SU-DHL-6 (cell line): ENCODE data around the gene SLC7A5.

Source experiments
- H2AFZ ChIP-seq: fragments of 200-600 bp; sonication (generic); 2 replicates; pipeline ENCODE4 v1.6.1; 2014; ENCODE audit warnings: low read depth, mild to moderate bottlenecking, moderate library complexity, mixed read lengths, antibody characterized with exemption, low read length; ENCODE audit not compliant: severe bottlenecking
- H3F3A ChIP-seq: fragments of 200-600 bp; shearing (Covaris generic); 2 replicates; pipeline ENCODE4 v1.6.0; 2016; ENCODE audit warnings: antibody characterized with exemption, mild to moderate bottlenecking; ENCODE audit not compliant: insufficient read depth
- H3K27ac ChIP-seq: fragments of 200-600 bp; sonication (generic); 2 replicates; pipeline ENCODE4 v1.5.1; 2016; ENCODE audit warnings: low read depth, mild to moderate bottlenecking, low read length, moderate library complexity, mixed read lengths
- H3K27me3 ChIP-seq: fragments of 200-600 bp; sonication (generic), shearing (Covaris generic); 2 replicates; pipeline ENCODE4 v1.6.0; 2014; ENCODE audit warnings: mild to moderate bottlenecking, low read length
- H3K36me3 ChIP-seq: fragments of 200-600 bp; sonication (generic); 2 replicates; pipeline ENCODE4 v1.6.1; 2014; ENCODE audit warnings: mild to moderate bottlenecking, low read length, mixed read lengths
- H3K4me2 ChIP-seq: fragments of 300-600, 200-600 bp; shearing (Covaris generic), sonication (generic); 2 replicates; pipeline ENCODE4 v1.6.0; 2014; ENCODE audit warnings: low read length, low read depth, mild to moderate bottlenecking; ENCODE audit not compliant: poor library complexity, severe bottlenecking
- H3K4me3 ChIP-seq: fragments of 200-600 bp; sonication (generic); 2 replicates; pipeline ENCODE4 v1.5.1; 2014; ENCODE audit warnings: antibody characterized with exemption, low read length, mild to moderate bottlenecking, mixed read lengths; ENCODE audit not compliant: insufficient read depth, poor library complexity, severe bottlenecking
- H3K79me2 ChIP-seq: fragments of 200-600 bp; sonication (generic); 2 replicates; pipeline ENCODE4 v1.6.1; 2014; ENCODE audit warnings: mild to moderate bottlenecking, low read length, moderate library complexity; ENCODE audit not compliant: insufficient read depth
- H3K9ac ChIP-seq: fragments of 200-600 bp; sonication (generic); 2 replicates; pipeline ENCODE4 v1.7.0; 2014; ENCODE audit warnings: mild to moderate bottlenecking, low read length
- H3K9me2 ChIP-seq: fragments of 200-600 bp; sonication (generic); replicated peaks from 2 replicates; pipeline ENCODE4 v1.6.1; 2014; ENCODE audit warnings: low read length; ENCODE audit not compliant: insufficient read depth
- H3K9me3 ChIP-seq: fragments of 200-600 bp; sonication (generic); 2 replicates; pipeline ENCODE4 v1.6.1; 2014; ENCODE audit warnings: low read length, mixed read lengths; ENCODE audit not compliant: insufficient read depth
- H4K20me1 ChIP-seq: fragments of 200-600 bp; sonication (generic); 2 replicates; pipeline ENCODE4 v1.6.1; 2014; ENCODE audit warnings: low read depth, mild to moderate bottlenecking, antibody characterized with exemption, low read length, moderate library complexity, mixed read lengths
- EZH2phosphoT487 ChIP-seq: fragments of 200-600 bp; sonication (generic), shearing (Covaris generic); conservative IDR thresholded peaks from 2 replicates; pipeline ENCODE4 v1.6.1; 2018; ENCODE audit warnings: mild to moderate bottlenecking, antibody characterized with exemption, low read length, moderate library complexity, mixed read lengths
- TF ChIP-seq, protein P1 (sequence below): fragments of 200-600 bp; sonication (generic); IDR thresholded peaks from one replicate; pipeline ENCODE4 v1.5.1; 2017; ENCODE audit warnings: antibody characterized with exemption, mild to moderate bottlenecking, low read length, moderate library complexity; ENCODE audit not compliant: insufficient read depth, poor library complexity, severe bottlenecking

Gene SLC7A5

DNA sequence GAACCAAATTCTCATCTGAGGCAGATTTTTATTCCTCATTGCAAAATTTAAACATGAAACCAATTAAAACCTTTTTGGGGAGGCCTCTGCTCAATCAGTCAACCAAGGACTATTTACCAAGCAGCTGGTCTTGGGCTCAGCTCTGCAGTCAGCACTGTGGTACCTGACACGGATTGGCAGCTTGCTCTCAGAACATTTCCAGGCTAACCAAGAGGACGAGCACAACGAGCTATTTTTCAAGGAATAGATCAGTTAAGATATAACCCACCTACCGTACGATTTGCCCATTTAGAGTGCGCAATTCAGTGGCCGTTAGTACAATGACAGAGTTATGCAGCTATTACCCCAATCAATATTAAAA is 77.1 kb downstream of the SLC7A5 start:
- no peaks in the 10 kb centered on the region for H3K9me3 ChIP-seq
- H3K9ac ChIP-seq = no peak overlapping the region
- no peak overlapping the region for H3K4me2 ChIP-seq
- H3K27ac ChIP-seq = no peak overlapping the region
- H3F3A ChIP-seq = no peaks in the 10 kb centered on the region
- H3K36me3 ChIP-seq = no peaks in the 10 kb centered on the region
- H3K4me3 ChIP-seq = no peak overlapping the region
- H3K27me3 ChIP-seq = no peaks in the 10 kb centered on the region
- no peaks in the 10 kb centered on the region for H3K9me2 ChIP-seq
- no peak for TF ChIP-seq EZH2phosphoT487
- TF ChIP-seq, protein P1, sequence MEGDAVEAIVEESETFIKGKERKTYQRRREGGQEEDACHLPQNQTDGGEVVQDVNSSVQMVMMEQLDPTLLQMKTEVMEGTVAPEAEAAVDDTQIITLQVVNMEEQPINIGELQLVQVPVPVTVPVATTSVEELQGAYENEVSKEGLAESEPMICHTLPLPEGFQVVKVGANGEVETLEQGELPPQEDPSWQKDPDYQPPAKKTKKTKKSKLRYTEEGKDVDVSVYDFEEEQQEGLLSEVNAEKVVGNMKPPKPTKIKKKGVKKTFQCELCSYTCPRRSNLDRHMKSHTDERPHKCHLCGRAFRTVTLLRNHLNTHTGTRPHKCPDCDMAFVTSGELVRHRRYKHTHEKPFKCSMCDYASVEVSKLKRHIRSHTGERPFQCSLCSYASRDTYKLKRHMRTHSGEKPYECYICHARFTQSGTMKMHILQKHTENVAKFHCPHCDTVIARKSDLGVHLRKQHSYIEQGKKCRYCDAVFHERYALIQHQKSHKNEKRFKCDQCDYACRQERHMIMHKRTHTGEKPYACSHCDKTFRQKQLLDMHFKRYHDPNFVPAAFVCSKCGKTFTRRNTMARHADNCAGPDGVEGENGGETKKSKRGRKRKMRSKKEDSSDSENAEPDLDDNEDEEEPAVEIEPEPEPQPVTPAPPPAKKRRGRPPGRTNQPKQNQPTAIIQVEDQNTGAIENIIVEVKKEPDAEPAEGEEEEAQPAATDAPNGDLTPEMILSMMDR = no peak
- peaks cover 93% of the 10 kb centered on the region for H3K79me2 ChIP-seq
- no peaks in the 10 kb centered on the region for H4K20me1 ChIP-seq
- no peak overlapping the region for H2AFZ ChIP-seq

DNA sequence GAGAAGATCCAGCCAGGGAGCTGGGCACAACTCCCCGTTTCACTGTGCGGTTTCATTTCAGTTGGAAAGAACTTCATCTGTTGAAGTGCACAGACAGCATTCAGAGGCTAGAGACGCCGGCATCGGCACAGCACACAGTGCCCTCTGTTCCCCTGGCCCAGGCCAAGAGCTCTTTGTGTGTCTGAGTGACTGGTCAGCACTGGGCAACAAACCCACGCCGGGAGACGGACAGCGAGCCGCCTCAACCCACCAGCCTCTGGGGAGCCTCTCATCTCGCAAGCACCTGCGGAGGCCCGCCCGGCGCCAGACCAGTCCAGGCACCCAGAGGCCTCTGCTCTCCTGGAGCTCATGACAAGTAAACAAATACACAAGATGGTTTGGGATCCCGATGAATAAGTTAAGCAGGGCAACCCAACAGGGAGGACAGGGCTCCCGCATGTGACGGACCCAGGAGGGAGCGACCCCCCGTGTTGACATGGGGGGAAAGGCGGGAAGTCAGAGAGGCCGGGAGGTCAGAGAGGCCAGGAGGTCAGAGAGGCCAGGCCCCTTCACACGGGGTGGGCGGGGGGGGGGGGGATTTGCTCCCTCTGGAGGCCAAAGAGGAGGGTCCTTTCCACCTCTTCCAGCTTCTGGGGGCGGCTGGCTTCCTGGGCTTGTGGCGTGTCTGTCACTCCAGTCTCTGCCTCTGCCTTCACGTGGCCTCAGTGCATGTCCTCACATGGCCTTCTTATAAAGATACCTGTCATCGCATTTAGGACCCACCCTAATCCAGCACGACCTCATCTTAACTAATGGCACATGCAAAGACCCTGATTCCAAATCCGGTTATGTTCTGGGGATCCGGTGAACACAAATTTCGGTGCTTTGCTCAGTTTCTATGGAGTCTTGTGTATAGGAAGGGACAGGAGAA is 77.8 kb downstream of the SLC7A5 start:
- Histone ChIP-seq H3K4me2 (no peak overlapping the region), H3F3A (0 out of 2 replicates have a peak, but pooled peaks cover 3% of the 10 kb centered on the region), H3K79me2 (peaks cover 93% of the 10 kb centered on the region), H3K9me3 (no peaks in the 10 kb centered on the region), H3K4me3 (no peak overlapping the region), H4K20me1 (no peaks in the 10 kb centered on the region), H3K9me2 (no peaks in the 10 kb centered on the region), H3K36me3 (no peaks in the 10 kb centered on the region), H2AFZ (no peak overlapping the region), H3K27ac (no peak overlapping the region), H3K9ac (no peak overlapping the region), H3K27me3 (no peaks in the 10 kb centered on the region)
- no peak for TF ChIP-seq EZH2phosphoT487
- TF ChIP-seq, protein P1 = no peak

DNA sequence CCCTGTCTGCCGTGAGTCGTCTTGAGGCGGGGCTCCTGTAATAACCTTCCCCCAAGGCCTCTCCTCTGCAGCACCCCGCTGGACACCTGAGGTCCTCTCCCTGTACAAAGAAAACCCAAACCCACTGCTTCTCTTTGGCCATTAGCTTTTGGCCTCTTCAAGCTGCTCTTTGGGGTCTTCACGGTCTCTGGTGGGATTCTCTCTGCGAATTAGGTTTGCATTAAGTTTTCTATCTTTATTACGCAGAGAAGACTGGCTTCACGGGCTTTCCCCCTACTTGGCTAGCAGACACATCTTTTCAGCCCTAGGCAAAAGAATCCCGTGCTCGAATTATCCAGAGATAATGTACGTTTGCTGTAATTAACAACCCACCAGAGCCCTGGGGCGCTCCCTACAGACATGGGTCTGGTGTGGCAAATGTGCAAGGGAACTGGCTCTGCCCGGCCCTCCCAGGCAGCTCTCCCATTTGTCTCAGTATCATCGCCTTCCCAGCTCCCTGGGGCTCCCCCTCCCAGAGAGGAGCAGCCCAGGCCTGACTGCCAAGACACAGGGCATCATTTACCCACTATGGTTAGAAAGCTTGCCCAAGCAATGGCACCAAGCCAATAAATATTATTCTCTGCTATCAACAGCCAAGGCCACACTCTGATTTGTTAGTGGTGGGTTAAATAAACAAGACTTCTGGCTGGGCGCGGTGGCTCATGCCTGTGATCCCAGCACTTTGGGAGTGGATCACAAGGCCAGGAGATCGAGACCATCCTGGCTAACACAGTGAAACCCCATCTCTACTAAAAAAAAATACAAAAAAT is 78.8 kb downstream of the SLC7A5 start:
- H3K36me3 ChIP-seq = no peaks in the 10 kb centered on the region
- peaks cover 93% of the 10 kb centered on the region for H3K79me2 ChIP-seq
- no peak overlapping the region for H3K4me3 ChIP-seq
- H2AFZ ChIP-seq = no peak overlapping the region
- no peak overlapping the region for H3K4me2 ChIP-seq
- H3K9me2 ChIP-seq = no peaks in the 10 kb centered on the region
- H4K20me1 ChIP-seq = no peaks in the 10 kb centered on the region
- H3K27ac ChIP-seq = no peak overlapping the region
- 0 out of 2 replicates have a peak, but pooled peaks cover 5% of the 10 kb centered on the region for H3F3A ChIP-seq
- TF ChIP-seq, protein P1 = no peak
- no peak for TF ChIP-seq EZH2phosphoT487
- H3K9me3 ChIP-seq = no peaks in the 10 kb centered on the region
- H3K9ac ChIP-seq = no peak overlapping the region
- H3K27me3 ChIP-seq = no peaks in the 10 kb centered on the region
